Erythroblast (primary cell): ENCODE data around the gene ASPM.

Experiments
- GATA1 ChIP-seq: IDR thresholded peaks from 2 replicates; pipeline ENCODE4 v1.6.1; 2011; ENCODE audit warnings: low read depth, mild to moderate bottlenecking, control low read depth, low read length, moderate library complexity
- POLR2A ChIP-seq: IDR thresholded peaks from 2 replicates; pipeline ENCODE4 v1.6.1; 2011; ENCODE audit warnings: mild to moderate bottlenecking, low read length

- TF ChIP-seq POLR2A (no peak), GATA1 (no peak)
Measured at GRCh38 chr1:197173571-197174507, 27.4 kb upstream of the ASPM start.
